Right ventricle myocardium inferior (tissue), 1 donor: ENCODE results near the gene IER3. TPM values are rescaled to one million over a fixed set of nuclear protein-coding genes. Genes with fewer than 3 reads are reported as not detected.
A peak's percentile ranks its signal among the peaks of the same experiment; 100 is the strongest.

Experiments
- ATAC-seq: fragments of 200-7000 bp; cut with Tn5 transposase; one replicate; pipeline ENCODE4 v1.9.1; 2020; ENCODE audit warnings: mild to moderate bottlenecking, moderate library complexity
- DNase-seq: peaks from one replicate; pipeline ENCODE4 v3.0.0; 2021; ENCODE audit errors: missing footprints
- intact Hi-C: fragments of 100-400 bp; cut with DNase I; formaldehyde crosslinking; loops from one replicate; pipeline ENCODE4 v1.11.0; 2022
- total RNA-seq: library from RNA; stranded (reverse); fragmentation: NEBNext Ultra II Directional; extraction: Animal tissue kit (Norgen Biotek cat#: 25700); gene quantifications from one replicate; pipeline ENCODE4 v1.2.1, GENCODE V29; 2021
- donor health status: DM: no; HTN: yes; CAD: no; lungs with severe emphysema.

The IER3 gene
- total RNA-seq, 1 donor from 2014 or later = 19.2 TPM

DNA sequence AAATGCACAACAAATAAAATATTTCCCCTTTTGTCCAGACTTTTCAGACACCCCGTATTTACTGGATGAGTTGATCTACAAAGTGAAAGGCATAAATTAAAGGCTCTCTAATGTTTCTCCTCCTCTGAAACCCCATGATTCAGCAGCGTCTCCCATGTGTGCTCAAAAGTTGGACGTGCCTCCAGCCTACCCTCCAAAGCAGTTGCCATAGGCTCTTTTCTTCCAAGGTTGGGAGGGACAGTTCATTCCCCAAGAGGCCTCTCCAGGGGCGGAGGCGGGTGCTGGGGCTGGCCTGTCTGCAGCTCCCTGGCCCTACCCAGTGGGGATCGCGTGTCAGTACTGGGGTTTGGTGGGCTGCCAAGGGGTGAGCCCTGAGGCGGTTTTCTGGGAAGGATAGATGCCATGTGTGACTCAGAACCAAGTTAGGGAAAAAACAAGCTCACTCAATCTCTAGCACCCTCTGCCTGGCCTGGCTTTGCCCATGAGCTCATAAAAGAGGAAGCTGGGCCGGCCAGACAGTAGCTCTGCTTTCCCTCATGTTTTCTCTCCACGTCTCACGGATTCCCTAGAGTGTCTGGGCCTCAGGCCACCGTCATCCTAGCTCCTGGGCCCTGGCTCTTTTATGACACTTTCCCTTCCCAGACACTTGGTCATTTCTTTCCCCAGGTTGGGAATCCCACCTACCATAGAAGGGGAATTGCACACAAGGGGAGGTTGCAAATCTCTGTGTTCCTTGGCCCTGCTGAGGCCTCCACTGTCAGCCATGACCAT, 8.0 kb upstream of the IER3 start:
- peak; percentile 96 for ATAC-seq
- DNase-seq = peak; percentile 93
- intact Hi-C loops = no loop called here

DNA sequence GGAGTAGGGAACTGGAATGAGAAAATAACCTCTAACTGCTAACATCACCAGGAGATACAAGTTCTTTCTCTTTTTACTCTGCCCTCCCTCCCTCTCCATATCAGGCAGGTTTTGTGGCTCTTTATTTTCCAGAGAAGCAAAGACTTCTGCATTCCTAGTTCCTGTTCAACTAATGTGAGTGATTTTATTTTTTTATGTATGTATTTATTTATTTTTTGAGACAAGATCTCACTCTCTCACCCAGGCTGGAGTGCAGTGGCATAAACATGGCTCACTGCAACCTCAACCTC, 6.0 kb upstream of the IER3 start:
- DNase-seq = no peak
- no peak for ATAC-seq
- intact Hi-C loops = no loop called here

DNA sequence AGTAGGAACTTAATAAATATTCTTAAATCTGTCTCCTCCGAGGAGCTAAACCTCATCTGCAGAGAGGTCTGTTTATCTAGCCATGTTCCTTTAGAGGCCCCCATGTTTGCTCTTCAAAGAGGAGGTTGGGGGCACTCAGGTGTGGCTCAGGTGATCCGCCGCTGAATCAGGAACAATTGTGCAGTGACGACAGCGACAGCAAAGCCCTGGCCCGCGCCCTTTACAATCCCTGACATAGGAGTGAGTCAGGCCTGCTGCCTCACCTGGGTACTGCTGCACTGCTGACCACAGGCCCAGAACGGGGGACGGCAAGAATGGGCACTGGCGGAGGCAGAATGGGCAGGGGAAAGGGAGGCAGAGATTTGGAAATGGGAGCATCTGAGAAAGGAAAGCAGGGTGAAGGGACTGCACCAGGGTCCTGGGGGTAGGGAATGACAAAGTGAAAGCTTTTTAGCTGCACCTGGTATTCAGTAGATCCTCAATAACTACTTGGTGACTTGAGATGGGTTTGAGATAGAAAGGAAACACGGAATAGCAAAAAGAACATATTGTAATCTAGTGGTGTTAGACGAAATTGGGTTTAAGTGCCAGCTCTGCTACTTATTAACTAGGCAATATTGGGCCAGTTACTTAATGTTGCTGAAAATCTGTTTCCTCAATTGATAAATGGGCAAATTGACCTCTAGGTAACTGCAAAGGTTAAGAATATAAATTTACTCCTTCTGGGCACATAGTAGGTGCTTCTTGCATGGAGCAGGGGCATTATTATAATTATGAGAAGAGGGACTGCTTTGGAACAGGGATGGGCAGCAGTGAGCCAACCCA, 5.4 kb upstream of the IER3 start:
- intact Hi-C loops = loop anchor here (10.0 kb wide), 1 partner anchor 335 kb away; no protein-coding TSS in a partner anchor
- DNase-seq = no peak

DNA sequence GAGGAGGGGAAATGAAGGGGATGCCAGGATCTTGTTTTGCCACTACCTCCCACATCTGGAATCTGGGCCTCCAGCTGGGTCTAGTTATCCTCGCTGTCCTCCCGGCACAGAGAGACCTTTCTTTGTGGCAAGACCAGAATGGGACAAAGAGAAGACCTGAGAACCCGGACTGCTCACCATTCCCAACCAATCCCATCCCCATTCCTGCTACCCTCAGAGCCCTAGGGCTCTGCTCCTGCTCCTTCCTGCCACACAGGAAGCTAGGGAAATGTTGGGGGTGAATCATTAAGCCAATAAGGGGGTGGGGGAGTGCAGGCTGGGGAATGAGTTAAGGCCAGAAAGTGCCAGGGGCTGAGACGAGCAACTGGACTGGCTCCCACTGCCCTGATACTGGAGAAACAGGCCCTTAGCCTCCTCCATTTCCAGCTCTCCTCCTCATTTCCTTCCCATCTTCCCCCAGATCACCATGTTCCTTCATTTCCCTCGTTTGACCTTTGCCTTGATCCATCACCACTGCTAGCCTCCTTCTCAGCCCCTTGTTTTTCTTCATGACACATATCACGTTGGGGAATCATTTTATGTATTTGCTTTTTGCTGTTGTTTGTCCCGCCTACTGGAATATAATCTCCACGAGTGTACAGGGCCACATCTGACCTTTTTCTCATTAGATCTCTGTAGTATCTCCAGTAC, 4.6 kb upstream of the IER3 start:
- no peak for DNase-seq
- intact Hi-C loops = loop anchor here (10.0 kb wide), 1 partner anchor 336 kb away; no protein-coding TSS in a partner anchor
- no peak for ATAC-seq

More for the DNA sequence above, 5.4 kb upstream of the IER3 start:
- no peak for ATAC-seq

DNA sequence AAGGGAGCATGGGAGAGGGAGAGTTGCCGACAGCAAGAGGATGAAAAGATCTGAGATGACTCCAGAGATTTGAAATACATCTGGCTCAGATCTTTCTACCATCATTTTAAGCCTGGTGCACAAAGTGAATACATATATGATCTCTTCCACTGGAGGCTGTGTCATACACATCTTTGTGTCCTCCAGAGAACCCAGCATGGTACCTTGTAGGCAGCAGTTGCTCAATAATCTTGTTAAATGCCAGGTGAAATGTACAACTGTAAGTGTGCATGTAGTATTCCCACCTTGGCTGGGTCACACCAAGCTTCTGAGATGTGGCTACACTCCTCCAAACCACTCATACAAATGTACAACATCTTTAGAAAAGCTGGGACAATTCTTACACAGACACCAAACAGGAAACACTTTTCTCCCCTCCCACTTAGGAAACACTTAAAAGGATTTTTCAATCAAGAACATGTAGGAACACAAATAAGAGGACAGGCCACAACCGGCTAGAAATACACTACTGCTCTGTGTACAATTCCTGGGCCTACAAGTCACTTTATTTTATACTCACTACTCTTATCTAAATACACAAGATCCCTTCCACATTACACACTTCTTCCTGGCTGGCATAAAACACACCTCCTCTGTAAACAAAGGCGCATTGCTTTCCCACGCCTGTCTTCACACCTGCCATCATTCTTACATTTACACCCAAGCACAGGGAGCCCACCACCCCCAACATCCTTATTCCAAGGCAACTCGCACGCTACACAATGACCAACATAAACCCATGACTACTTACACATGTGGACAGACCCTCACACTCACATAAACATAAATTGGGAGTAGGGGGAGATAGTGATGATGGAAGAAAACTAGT, 3.8 kb upstream of the IER3 start:
- DNase-seq = no peak
- intact Hi-C loops = loop anchor here (10.0 kb wide), 1 partner anchor 337 kb away; no protein-coding TSS in a partner anchor
- ATAC-seq = no peak

DNA sequence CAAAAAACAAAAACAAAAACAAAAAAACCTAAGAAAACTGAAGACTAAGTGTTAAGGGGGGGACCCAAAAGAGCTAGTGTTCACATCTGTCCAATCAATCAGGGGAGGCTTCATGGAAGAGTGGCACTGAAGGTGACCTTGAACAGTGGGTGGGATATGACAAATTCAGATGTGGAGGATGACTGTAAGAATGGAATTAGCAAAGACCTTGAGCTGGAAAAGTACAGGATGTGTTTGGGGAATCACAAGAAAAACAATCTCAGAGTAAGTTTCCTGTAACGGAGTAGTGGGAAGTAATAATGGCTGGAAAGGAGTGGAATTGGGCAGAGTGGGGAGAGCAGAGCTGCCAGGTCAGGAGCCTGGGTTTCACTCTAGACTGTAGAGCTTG, 2.9 kb upstream of the IER3 start:
- intact Hi-C loops = loop anchor here (10.0 kb wide), 1 partner anchor 338 kb away; no protein-coding TSS in a partner anchor
- no peak for ATAC-seq

DNA sequence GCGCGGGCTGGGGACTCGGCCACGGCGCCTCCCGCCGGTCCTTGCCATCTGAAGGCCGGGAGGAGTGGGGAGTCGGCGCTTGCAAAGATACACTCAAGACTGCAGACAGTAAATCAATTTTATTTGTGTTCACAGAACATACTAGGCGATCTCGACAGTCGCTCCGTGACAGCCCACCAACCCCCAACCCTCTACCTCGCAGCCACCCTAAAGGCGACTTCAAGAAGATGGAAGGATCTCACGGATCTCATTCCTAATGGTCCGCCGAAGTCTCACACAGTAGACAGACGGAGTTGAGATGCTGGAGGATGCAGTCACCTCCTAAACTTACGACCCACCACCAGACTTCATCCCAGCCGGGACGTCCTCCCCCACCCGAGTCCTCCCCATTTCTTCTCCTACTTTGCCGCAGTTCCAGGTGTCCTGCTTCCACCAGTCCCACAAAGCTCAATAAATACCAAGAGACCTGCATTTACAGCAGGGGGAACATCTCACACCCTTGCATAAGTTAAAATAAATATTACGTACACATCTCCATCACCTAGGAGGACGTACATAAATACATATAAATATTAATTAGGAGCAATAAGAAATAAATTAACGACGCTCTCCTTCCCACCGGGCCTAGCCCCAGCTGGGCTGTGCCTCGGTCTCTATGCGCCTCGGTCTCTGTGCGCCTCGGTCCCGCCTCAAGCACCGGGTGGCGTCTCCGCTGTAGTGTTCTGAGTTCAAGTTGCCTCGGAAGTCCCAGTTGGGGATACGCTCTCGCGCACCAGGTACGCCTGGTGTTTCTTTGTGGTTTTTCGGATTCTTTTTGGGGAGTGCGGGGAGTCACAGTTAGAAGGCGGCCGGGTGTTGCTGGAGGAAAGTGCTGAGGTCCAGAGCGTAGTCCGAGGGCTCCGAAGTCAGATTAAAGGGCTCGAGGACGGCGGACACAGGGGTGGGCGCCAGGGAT, 971 bp downstream of the IER3 start:
- DNase-seq = peak; percentile 79
- ATAC-seq = peak; percentile 2
- intact Hi-C loops = loop anchor here (2.0 to 10.0 kb wide), 6 partner anchors 23 to 341 kb away; partner anchors contain the start of gene TUBB

More for the DNA sequence above, 2.9 kb upstream of the IER3 start:
- no peak for DNase-seq

DNA sequence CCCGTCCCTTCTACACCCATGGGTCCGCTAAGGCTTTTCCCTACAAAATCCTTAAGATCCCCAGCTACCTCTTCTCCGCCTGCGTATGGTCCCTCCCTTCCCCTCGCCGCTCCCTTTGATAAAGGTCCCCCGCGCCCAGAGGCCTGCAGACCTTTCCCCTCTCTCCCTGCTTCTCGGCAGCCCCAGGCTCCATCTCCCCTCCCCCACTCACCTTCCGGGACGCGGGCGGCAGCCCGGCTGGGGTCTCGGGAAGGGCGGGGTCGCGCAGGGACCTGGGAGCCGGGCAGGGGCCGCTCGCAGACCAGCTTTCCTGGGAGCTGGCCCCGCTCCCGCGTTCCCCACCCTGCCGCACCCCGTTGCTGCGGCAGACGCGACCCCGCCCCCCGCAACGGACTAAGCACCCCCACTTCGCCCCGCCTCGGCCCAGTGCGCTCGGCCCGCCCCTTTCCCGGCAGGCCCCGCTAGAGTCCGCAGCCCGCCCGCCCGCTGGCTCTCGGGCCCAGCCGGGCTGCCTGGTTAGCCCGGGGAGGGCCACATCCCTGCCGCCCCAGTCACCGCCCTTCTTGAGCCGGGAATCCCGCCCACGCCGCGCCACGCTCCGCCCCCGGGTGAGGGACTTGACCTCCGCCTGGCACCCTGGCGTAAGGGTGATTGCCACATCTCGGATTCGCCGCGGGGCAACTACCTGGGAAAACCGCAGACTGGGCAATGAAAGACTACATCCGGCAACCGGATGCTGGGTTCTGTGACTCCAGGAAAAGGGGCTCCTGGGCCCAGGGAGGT, 1.8 kb downstream of the IER3 start, which contains the start of gene FLOT1:
Gene FLOT1, minus strand, starts transcription at position 372 of the 783 bp plus-strand sequence. CDS start 498 bp downstream, outside the sequence.
- intact Hi-C loops = loop anchor here (2.0 to 10.0 kb wide), 5 partner anchors 22 to 342 kb away; partner anchors contain the start of gene TUBB
- DNase-seq (peak; percentile 99), ATAC-seq (peak; percentile 96)

DNA sequence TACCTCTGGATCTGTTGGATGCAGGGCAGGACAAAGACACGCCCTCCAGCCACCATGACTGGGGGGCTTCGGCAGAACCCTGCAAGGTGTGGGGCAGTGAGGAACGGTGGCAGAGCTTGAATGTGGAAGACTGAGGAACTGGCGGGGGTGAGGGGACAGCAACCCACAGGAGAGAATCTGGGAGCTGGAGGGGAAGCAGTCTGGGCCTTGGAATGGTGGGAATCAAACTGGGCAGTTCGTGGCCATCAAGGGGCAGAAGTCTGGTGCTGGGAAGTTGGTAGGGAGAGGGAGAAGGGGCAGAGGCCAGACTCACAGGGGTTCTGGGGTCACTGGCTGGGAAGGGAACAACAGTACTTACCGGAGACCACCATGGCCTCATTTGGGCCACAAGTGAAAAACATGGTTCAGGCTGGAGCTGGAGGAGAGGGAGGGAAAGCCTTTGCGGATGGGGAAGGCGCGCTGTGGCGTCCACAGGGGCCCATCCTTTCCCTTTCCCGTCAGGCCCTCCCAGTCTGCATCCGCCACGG, 2.5 kb downstream of the IER3 start:
- intact Hi-C loops = loop anchor here (2.0 to 10.0 kb wide), 5 partner anchors 21 to 343 kb away; partner anchors contain the start of gene TUBB
- ATAC-seq (peak; percentile 27), DNase-seq (no peak)

DNA sequence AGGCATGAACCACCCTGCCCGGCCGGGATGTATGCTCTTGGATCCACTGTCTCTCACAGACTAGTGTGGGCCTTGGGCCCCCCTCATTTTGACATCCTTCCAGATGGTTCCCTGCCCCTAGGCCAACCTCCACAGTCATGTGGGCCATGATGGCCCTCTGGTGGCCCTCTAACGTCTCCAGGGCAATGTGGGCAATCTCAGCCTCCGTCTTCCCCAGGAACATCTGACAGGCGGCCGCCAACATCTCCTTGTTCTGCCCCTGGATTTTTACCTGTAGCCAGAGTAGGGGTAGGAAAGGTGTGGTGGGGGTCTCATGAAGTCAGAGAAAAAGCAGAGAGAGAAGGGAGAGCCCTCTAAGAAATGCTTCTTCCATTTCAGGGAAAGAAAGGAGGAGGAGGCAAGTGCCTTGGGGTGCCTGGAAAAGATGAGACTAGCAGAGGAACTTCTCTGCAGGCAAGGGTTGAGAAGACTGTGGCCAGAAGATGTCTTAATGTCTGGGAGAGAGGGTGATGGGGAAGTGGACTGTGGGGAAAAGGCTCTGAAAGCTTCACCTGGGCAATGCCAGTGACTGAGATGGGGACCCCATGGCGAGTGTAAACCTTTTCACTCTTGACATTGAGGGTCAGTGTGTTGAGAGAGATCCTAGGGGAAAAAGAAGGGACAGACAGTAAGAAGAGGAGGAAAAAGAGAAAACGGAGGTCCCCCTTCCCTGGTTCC, 3.1 kb downstream of the IER3 start:
- ATAC-seq (no peak), DNase-seq (no peak)
- intact Hi-C loops = loop anchor here (5.0 to 10.0 kb wide), 3 partner anchors 136 to 344 kb away; no protein-coding TSS in a partner anchor

DNA sequence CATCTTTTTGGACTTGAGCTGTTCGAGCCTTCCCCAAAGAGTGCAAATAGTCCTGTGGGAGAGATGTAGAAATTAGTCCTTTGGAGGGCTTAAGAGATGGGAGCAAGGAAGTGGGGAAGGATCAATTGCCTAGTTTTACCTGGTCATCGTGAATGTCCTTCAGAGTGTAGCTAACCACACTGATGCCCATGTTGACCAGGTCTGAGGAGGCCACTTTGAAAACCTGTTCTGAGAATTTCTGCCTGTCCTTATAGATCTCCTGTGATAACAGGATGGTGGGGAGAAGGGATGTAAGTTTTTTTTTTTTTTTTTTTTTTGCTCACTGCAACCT, 3.8 kb downstream of the IER3 start:
- DNase-seq (no peak), ATAC-seq (no peak)
- intact Hi-C loops = loop anchor here (5.0 to 10.0 kb wide), 3 partner anchors 137 to 344 kb away; no protein-coding TSS in a partner anchor

DNA sequence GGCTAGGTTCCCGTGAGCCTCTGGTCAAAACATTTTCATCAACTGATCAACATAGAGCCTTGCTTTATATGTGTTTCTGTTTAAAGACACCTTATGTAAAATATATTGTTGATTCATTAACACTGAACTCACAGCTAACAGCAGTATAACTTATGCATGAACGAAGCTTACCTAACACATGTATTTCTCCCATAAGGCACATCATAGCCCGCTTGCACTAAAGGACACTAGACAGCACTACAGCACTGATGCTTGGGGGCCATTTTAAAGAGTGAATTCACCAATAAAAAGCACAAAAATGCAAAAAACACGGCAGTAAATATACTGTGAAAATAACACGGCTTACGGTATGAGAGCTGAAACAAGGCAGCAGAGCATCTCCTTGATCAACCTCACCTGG, 5.8 kb downstream of the IER3 start:
- ATAC-seq (no peak), DNase-seq (no peak)
- intact Hi-C loops = no loop called here

DNA sequence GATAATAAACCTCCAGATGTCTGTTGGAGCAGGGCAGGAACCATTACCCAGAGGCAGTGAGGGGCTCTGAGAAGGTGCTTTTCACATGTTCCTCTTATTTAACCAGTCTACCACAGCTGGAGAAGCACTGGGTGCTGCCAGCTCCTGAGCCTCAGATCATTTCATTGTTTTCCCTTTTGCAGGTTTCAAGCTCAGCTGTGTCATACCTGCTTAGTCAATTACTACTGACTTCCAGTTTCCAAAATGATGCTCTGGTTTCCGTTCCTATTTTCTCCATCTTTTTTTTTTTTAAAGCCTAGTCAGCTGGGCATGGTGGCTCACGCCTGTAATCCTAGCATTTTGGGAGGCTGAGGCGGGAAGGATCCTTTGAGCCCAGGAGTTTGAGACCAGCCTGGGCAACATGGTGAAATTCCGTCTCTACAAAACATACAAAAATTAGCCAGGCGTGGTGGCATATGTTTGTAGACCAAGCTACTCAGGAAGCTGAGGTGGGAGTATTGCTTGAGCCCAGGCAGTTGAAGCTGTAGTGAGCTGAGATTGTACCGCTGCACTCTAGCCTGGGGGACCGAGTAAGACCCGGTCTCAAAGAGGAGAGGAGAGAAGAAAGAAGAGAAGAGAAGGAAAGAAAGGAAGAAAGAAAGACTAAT, 8.6 kb downstream of the IER3 start:
- ATAC-seq = no peak
- intact Hi-C loops = no loop called here
- DNase-seq = no peak

DNA sequence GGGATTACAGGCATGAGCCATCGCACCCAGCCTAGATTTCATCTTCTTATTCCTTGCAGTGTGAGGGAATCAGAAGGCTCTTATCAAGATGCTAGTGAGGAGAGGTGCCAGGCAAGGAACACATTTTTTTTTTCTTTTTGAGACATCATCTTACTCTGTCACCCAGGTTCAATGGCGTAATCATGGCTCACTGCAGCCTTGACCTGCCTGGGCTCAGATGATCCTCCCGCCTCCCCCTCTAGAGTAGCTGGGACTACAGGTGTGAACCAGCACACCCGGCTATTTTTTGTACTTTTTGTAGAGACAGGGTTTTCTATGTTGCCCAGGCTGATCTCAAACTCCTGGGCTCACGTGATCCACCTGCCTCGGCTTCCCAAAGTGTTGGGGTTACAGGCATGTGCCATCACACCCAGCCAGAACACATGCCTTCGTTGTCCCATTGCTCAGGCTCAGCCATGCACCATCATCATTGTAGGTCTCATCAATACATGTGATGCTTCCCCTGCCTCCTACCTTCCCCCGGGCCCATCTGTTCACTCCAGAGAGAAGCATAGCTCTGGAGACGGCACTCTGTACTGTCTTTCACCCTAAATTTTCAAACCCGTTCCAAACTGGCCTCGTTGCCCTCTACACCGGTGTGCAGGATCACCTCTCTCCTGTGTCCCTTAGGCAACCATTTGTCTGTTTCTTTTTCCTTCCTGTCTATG, 12.0 kb downstream of the IER3 start:
- no peak for ATAC-seq
- intact Hi-C loops = loop anchor here (5.0 kb wide), 1 partner anchor 150 kb away; the partner anchor contains the start of gene DDR1
- DNase-seq = no peak
